HepG2 (cell line): ENCODE measurements around the gene DNM3. TPM values are rescaled to one million over a fixed set of nuclear protein-coding genes. Genes with fewer than 3 reads are reported as not detected.

Experiments used
- ATAC-seq: fragments of 200-7000 bp; cut with Tn5 transposase; 3 replicates; pipeline ENCODE4 v1.9.1; 2020; ENCODE audit warnings: mild to moderate bottlenecking, moderate library complexity
- BruUV-seq: library from RNA; stranded (reverse); fragments of 400-500 nt; replicated peaks from 2 replicates; lab custom pipeline; 2021; lab: Mats Ljungman, UMichigan
- CTCF ChIA-PET: fragments of 300-600 bp; formaldehyde crosslinking; extraction: SDS; loops from one replicate; lab custom pipeline; 2021; ENCODE audit warnings: low total read pairs, inconsistent platforms, low intra/inter-chr PET ratio; lab: Yijun Ruan, JAX
- POLR2A ChIA-PET: fragments of 350-600 bp; sonication (Branson Sonifier 250); formaldehyde crosslinking; loops from one replicate; lab custom pipeline; 2020; ENCODE audit warnings: antibody characterized with exemption, inconsistent platforms; lab: Yijun Ruan, JAX
- DNase-seq: peaks from one replicate; pipeline ENCODE4 v3.0.0-alpha.2; 2015; ENCODE audit warnings: low spot score
- FAIRE-seq: peaks from 3 replicates; lab custom pipeline; 2011; peaks lifted over from hg19 to GRCh38; lab: Jason Lieb, UNC
- H2AFZ ChIP-seq: one replicate; pipeline ENCODE4 v1.6.1; 2011; ENCODE audit warnings: low read length, inconsistent platforms
- H3K27ac ChIP-seq: fragments of 300-600 bp; 3 replicates; pipeline ENCODE4 v1.8.0; 2011; ENCODE audit warnings: mixed run types, mild to moderate bottlenecking, mixed read lengths, low read length, inconsistent platforms; ENCODE audit not compliant: insufficient read depth; ENCODE audit errors: extremely low read length
- H3K27me3 ChIP-seq, 2 experiments: fragments of 200-600 bp in 1 of 2; 2 replicates in 1 of 2; 3 replicates in 1 of 2; pipeline versions ENCODE4 v1.6.0 to v1.8.0; 2011; ENCODE audit warnings: low read length in 2 of 2, mild to moderate bottlenecking in 2 of 2, moderate library complexity in 2 of 2, inconsistent platforms in 1 of 2; ENCODE audit not compliant: insufficient read depth in 2 of 2, control insufficient read depth in 1 of 2
- H3K36me3 ChIP-seq, 2 experiments: fragments of 200-600 bp in 1 of 2; replicated peaks in 1 of 2; 2 replicates in 1 of 2; 3 replicates in 1 of 2; pipeline versions ENCODE4 v1.5.1 to v1.8.0; 2011; ENCODE audit warnings: low read length in 2 of 2, inconsistent platforms in 1 of 2; ENCODE audit not compliant: insufficient read depth in 2 of 2, control insufficient read depth in 1 of 2
- H3K4me1 ChIP-seq: 2 replicates; pipeline ENCODE4 v1.5.1; 2012; ENCODE audit warnings: low read length, inconsistent platforms; ENCODE audit not compliant: insufficient read depth
- H3K4me2 ChIP-seq: 2 replicates; pipeline ENCODE4 v1.6.0; 2011; ENCODE audit warnings: low read depth, low read length, inconsistent platforms
- H3K4me3 ChIP-seq, 3 experiments: fragments of 200-600 bp in 1 of 3; sonication (generic), shearing (Covaris generic) in 1 of 3; replicated peaks in 1 of 3; 2 replicates each; pipeline ENCODE4 v1.5.1; 2011 to 2016; ENCODE audit warnings: low read length in 3 of 3, inconsistent platforms in 2 of 3, low read depth in 2 of 3, mild to moderate bottlenecking in 2 of 3, control low read depth in 1 of 3, mixed read lengths in 1 of 3; ENCODE audit not compliant: insufficient read depth in 1 of 3
- H3K79me2 ChIP-seq: one replicate; pipeline ENCODE4 v1.6.1; 2011; ENCODE audit warnings: low read length, inconsistent platforms; ENCODE audit not compliant: insufficient read depth
- H3K9ac ChIP-seq: 2 replicates; pipeline ENCODE4 v1.6.0; 2011; ENCODE audit warnings: mild to moderate bottlenecking, low read depth, low read length, inconsistent platforms; ENCODE audit not compliant: insufficient read depth
- H3K9me3 ChIP-seq: 2 replicates; pipeline ENCODE4 v1.5.1; 2012; ENCODE audit warnings: mild to moderate bottlenecking, low read length
- H4K20me1 ChIP-seq: 2 replicates; pipeline ENCODE4 v1.6.0; 2011; ENCODE audit warnings: inconsistent platforms, mild to moderate bottlenecking, low read length, moderate library complexity; ENCODE audit not compliant: insufficient read depth
- ATF3 ChIP-seq: sonication (generic); formaldehyde crosslinking; IDR thresholded peaks from 2 replicates; pipeline ENCODE4 v1.4.0; 2020; ENCODE audit warnings: missing genetic modification reagents
- BCL3 ChIP-seq: sonication (generic); formaldehyde crosslinking; IDR thresholded peaks from 2 replicates; pipeline ENCODE4 v1.5.1; 2020; ENCODE audit warnings: mild to moderate bottlenecking, missing genetic modification reagents, moderate library complexity
- CBX1 ChIP-seq: IDR thresholded peaks from one replicate; pipeline ENCODE4 v1.6.1; 2016; ENCODE audit warnings: antibody characterized with exemption, low read depth
- HOXD1 ChIP-seq: sonication (generic); formaldehyde crosslinking; IDR thresholded peaks from 2 replicates; pipeline ENCODE4 v1.5.0; 2020; ENCODE audit warnings: missing genetic modification reagents
- IKZF5 ChIP-seq: IDR thresholded peaks from 2 replicates; pipeline ENCODE4 v1.6.1; 2018; ENCODE audit warnings: missing genetic modification reagents, mild to moderate bottlenecking, missing compliant biosample characterization
- JUND ChIP-seq: sonication (generic); formaldehyde crosslinking; IDR thresholded peaks from 2 replicates; pipeline ENCODE4 v1.8.0; 2022; ENCODE audit warnings: mild to moderate bottlenecking, missing genetic modification reagents
- KLF12 ChIP-seq: sonication (generic); formaldehyde crosslinking; IDR thresholded peaks from 2 replicates; pipeline ENCODE4 v1.4.0; 2020; ENCODE audit warnings: missing genetic modification reagents, borderline replicate concordance
- MEF2D ChIP-seq: sonication (generic); formaldehyde crosslinking; IDR thresholded peaks from 2 replicates; pipeline ENCODE4 v1.5.1; 2020; ENCODE audit warnings: mild to moderate bottlenecking, missing genetic modification reagents
- MTA3 ChIP-seq: sonication (generic); formaldehyde crosslinking; IDR thresholded peaks from 2 replicates; pipeline ENCODE4 v1.4.0; 2020; ENCODE audit warnings: missing genetic modification reagents
- NFAT5 ChIP-seq: sonication (generic); formaldehyde crosslinking; IDR thresholded peaks from 2 replicates; pipeline ENCODE4 v1.4.0; 2020; ENCODE audit warnings: missing genetic modification reagents
- RELA ChIP-seq: sonication (generic); formaldehyde crosslinking; IDR thresholded peaks from 2 replicates; pipeline ENCODE4 v1.4.0; 2020; ENCODE audit warnings: missing genetic modification reagents
- RFX1 ChIP-seq: fragments of 450-650 bp; IDR thresholded peaks from 2 replicates; pipeline ENCODE4 v1.6.1; 2017
- SP140L ChIP-seq: sonication (generic); formaldehyde crosslinking; IDR thresholded peaks from 2 replicates; pipeline ENCODE4 v1.4.0; 2020; ENCODE audit warnings: missing genetic modification reagents, borderline replicate concordance
- SRF ChIP-seq: IDR thresholded peaks from 2 replicates; pipeline ENCODE4 v1.6.1; 2011; ENCODE audit warnings: mild to moderate bottlenecking, low read depth, low read length, moderate library complexity
- ZNF160 ChIP-seq: sonication (generic); formaldehyde crosslinking; IDR thresholded peaks from 2 replicates; pipeline ENCODE4 v1.8.0; 2022; ENCODE audit warnings: mild to moderate bottlenecking, inconsistent platforms, missing genetic modification reagents
- ZNF329 ChIP-seq: sonication (generic); formaldehyde crosslinking; IDR thresholded peaks from 2 replicates; pipeline ENCODE4 v1.9.0; 2021; ENCODE audit warnings: low read depth, mild to moderate bottlenecking, missing genetic modification reagents
- ZNF432 ChIP-seq: sonication (generic); formaldehyde crosslinking; IDR thresholded peaks from 2 replicates; pipeline ENCODE4 v1.5.0; 2020; ENCODE audit warnings: missing genetic modification reagents, mild to moderate bottlenecking, borderline replicate concordance
- WGBS: methylation state at CpG from one replicate; pipeline ENCODE4 v1.1.6; 2017; ENCODE audit warnings: low lambda C conversion rate; 5-methylcytosine and 5-hydroxymethylcytosine counted together
- in situ Hi-C: cut with HindIII; loops from 2 replicates; pipeline ENCODE4 v1.10.0; 2017; ENCODE audit warnings: low pct_unique_long_range_greater_than_20kb; ENCODE audit not compliant: extremely low pct_ligation_motif_present
- intact Hi-C: fragments of 100-400 bp; cut with micrococcal nuclease; formaldehyde crosslinking; loops from one replicate; pipeline ENCODE4 v1.10.0; 2022; ENCODE audit not compliant: unreplicated experiment
- polyA plus RNA-seq, 8 experiments: library from polyadenylated mRNA; depleted of rRNA in 3 of 8; stranded (reverse) in 7 of 8; unstranded in 1 of 8; fragments of >200 nt; fragmentation: Illumina TruSeq in 4 of 8; extraction: Trizol in 4 of 8; gene quantifications; 2 replicates each; pipeline versions ENCODE4 v1.2.1 to v1.2.3, GENCODE V29; 2011 to 2016; ENCODE audit warnings: low read depth in 4 of 8, missing spikeins in 1 of 8, mixed read lengths in 1 of 8; ENCODE audit not compliant: insufficient read depth in 1 of 8
- total RNA-seq, 5 experiments: library from RNA; depleted of rRNA; stranded (reverse); fragments of >200 nt; fragmentation: Illumina TruSeq; extraction: Trizol; gene quantifications; 2 replicates each; pipeline ENCODE4 v1.2.3, GENCODE V29; 2016; ENCODE audit warnings: low read depth in 1 of 5

DNM3 gene
- total and polyA plus RNA-seq, 2 of the 13 experiments (the other 11 are each of a cell fraction or from before 2014, with no cell fraction given): 0.05 TPM; not detected in 1

GRCh38 chr1:172155766-172156165 is 314.5 kb downstream of the DNM3 start (continued):
- TF ChIP-seq NFAT5 (CRISPR knock-in tag) (no peak), CBX1 (no peak), ZNF329 (no peak), RFX1 (no peak)

- BruUV-seq: no TSS peak
- no peak for ATAC-seq
- no peak overlapping the region for H3K4me2 ChIP-seq
- no peak for DNase-seq
- H3K9ac ChIP-seq: no peak overlapping the region
- TF ChIP-seq BCL3 (CRISPR knock-in tag) (no peak), ZNF160 (CRISPR knock-in tag) (no peak), SRF (no peak), MTA3 (no peak), RELA (no peak), IKZF5 (CRISPR knock-in tag) (no peak), HOXD1 (CRISPR knock-in tag) (no peak), SP140L (CRISPR knock-in tag) (no peak), ZNF432 (CRISPR knock-in tag) (no peak), MEF2D (CRISPR knock-in tag) (no peak), JUND (CRISPR knock-in tag) (no peak), ATF3 (CRISPR knock-in tag) (no peak), KLF12 (CRISPR knock-in tag) (no peak)
- TF ChIP-seq, all 625 proteins: peak for 0
- Histone ChIP-seq H3K27ac (no peak overlapping the region), H3K4me3 (no peak overlapping the region), H3K36me3 (no peaks in the 10 kb centered on the region), H4K20me1 (no peaks in the 10 kb centered on the region), H3K79me2 (no peaks in the 10 kb centered on the region), H3K9me3 (no peaks in the 10 kb centered on the region), H3K4me1 (no peaks in the 10 kb centered on the region), H2AFZ (no peak overlapping the region), H3K27me3 (no peaks in the 10 kb centered on the region)
- intact Hi-C loops (no loop called here), in situ Hi-C loops (no loop called here)
- CTCF ChIA-PET: no interaction called here
- WGBS: 2% methylated on average over 2 of the region's 2 CpGs
- FAIRE-seq: no peak
- POLR2A ChIA-PET: no interaction called here
These were observed 320.9 kb downstream of the DNM3 start for GRCh38 chr1:172162236-172162635.
